Measurements from ENCODE around the gene PPP2R2C. TPM values are rescaled to one million over a fixed set of nuclear protein-coding genes. Genes with fewer than 3 reads are reported as not detected.
A peak's percentile ranks its signal among the peaks of the same experiment; 100 is the strongest.

PPP2R2C gene
- total and polyA plus RNA-seq, 5 experiments from 2014 or later: not detected

DNA sequence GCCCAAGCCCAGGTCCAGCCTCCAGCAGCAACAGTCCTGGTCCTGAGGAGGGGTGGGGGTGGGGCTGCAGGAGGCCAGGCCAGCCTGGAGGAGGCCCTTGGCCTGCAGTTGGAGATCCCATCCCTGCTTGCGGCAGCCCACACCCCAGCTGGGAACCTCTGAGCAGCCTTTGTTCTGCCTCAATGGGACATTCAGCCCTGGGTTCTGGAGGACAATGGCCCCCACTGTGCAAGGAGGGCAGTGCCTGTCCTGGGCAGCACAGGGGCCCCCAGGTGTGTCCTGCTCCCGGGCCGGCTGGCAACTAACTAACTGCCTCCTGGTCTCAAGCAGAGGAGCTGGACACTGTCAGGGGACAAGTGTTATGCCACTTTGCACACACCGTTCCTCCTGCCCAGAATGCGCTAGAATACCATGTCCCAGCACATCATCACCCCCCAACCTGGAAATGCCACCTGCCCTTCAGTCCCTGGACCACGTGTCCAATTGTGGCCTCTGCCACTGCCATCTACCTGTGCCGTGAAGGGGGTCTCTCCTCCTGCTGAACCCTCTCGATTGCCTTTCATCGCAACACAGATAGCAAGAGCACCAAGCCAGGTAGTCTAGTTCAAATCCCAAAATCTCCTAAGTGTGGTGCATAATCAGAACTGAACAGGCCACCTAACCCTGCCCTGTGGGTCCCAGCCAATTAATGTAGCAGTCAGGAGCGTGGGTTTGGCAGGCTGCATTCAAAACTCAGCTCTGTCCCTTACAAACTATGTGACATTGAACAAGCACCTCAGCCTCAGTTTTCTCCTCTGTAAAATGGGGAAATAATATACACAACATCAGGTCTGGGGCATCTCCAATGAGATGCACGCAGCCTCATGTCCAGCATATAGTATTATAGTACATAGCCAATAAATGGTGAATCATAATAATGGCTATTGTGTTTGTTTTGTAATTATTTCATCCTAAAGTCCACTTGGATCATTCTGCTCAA, 8.8 kb downstream of the PPP2R2C start:
- Mint-ChIP-seq H3K36me3 (peaks cover 0 to 7% (median 0%) of the 10 kb centered on the region in 3 donors), H3K27ac (no peak overlapping the region), H3K4me3 (no peak overlapping the region), H3K27me3 (peaks cover 20 to 80% (median 50%) of the 10 kb centered on the region in 5 donors), H3K4me1 (peaks cover 0 to 1% (median 0%) of the 10 kb centered on the region in 4 donors), H3K9me3 (peaks cover 0 to 15% (median 7%) of the 10 kb centered on the region in 9 donors)
- no peak for ATAC-seq
- POLR2A ChIA-PET: no interaction called here
- DNase-seq: peak in 2 of 10 donors; percentile 14 to 47

GRCh38 chr4:6461301-6462165, 10.9 kb downstream of the PPP2R2C start:
- POLR2A ChIA-PET: no interaction called here
- DNase-seq (peak in 2 of 10 donors; percentile 14 to 23), ATAC-seq (no peak)
- Mint-ChIP-seq H3K36me3 (peaks cover 0 to 8% (median 0%) of the 10 kb centered on the region in 3 donors), H3K4me1 (peaks cover 0 to 1% (median 0%) of the 10 kb centered on the region in 4 donors), H3K27ac (no peak overlapping the region), H3K4me3 (no peak overlapping the region), H3K9me3 (peaks cover 0 to 25% (median 11%) of the 10 kb centered on the region in 9 donors), H3K27me3 (peaks cover 19 to 69% (median 39%) of the 10 kb centered on the region in 5 donors)

DNA sequence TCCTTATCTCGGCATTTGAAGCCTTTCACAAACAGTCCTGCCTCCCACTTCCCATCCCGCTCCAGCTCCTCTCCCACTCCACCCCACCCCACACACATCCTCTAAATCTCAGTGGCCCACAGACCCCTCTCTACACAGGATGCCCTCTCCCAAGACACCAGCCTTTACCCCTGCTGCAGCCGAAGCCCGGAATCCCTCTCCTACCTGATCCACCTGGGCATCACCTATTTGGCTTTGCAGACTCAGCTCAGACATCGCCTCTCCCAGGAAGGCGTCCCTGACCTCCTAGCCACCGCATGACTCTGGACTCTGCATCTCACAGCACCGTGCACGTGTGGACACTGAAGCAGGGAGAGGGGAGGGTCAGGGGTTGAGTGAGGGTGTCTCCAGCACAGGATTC, 11.5 kb downstream of the PPP2R2C start:
- H3K4me3 Mint-ChIP-seq: no peak overlapping the region
- no peak for DNase-seq
- H3K9me3 Mint-ChIP-seq: peaks cover 0 to 25% (median 11%) of the 10 kb centered on the region in 9 donors
- POLR2A ChIA-PET: no interaction called here
- no peak overlapping the region for H3K27ac Mint-ChIP-seq
- H3K27me3 Mint-ChIP-seq: peaks cover 16 to 69% (median 42%) of the 10 kb centered on the region in 5 donors
- no peak for ATAC-seq
- H3K4me1 Mint-ChIP-seq: peaks cover 0 to 1% (median 0%) of the 10 kb centered on the region in 4 donors
- H3K36me3 Mint-ChIP-seq: peaks cover 0 to 8% (median 0%) of the 10 kb centered on the region in 3 donors

DNA sequence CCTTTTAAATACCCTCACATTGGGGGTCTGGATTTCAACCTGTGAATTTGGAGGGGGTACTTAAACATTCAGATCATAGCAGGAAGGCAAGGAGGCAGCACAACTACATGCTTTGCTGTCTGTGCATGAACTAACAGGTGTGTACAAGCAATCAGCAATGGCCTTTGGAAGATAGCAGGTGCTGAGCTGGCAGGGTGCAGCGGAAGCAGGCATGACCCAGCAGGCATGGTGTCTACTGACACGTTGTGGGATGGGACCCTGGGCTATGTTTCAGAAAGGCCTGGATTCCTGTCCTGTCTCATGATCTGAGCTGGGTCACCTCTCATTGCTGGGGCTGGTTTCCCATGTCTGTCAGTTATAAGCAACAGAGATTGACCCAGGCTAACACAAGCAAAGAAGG, 13.9 kb downstream of the PPP2R2C start:
- DNase-seq (no peak), ATAC-seq (no peak)
- H3K27ac Mint-ChIP-seq: no peak overlapping the region
- POLR2A ChIA-PET: no interaction called here
- peaks cover 0 to 25% (median 11%) of the 10 kb centered on the region in 9 donors for H3K9me3 Mint-ChIP-seq
- H3K36me3 Mint-ChIP-seq: peaks cover 0 to 8% (median 0%) of the 10 kb centered on the region in 3 donors
- peaks cover 15 to 75% (median 44%) of the 10 kb centered on the region in 5 donors for H3K27me3 Mint-ChIP-seq
- no peak overlapping the region for H3K4me3 Mint-ChIP-seq
- peaks cover 0 to 1% (median 0%) of the 10 kb centered on the region in 4 donors for H3K4me1 Mint-ChIP-seq

GRCh38 chr4:6456450-6456849, 16.0 kb downstream of the PPP2R2C start:
- ATAC-seq (no peak), DNase-seq (peak in 1 of 10 donors; percentile 28)
- H3K27me3 Mint-ChIP-seq: peaks cover 13 to 64% (median 34%) of the 10 kb centered on the region in 5 donors
- peaks cover 0 to 25% (median 10%) of the 10 kb centered on the region in 9 donors for H3K9me3 Mint-ChIP-seq
- POLR2A ChIA-PET: no interaction called here
- no peaks in the 10 kb centered on the region for H3K4me1 Mint-ChIP-seq
- H3K27ac Mint-ChIP-seq: no peak overlapping the region
- no peak overlapping the region for H3K4me3 Mint-ChIP-seq
- peaks cover 0 to 8% (median 0%) of the 10 kb centered on the region in 3 donors for H3K36me3 Mint-ChIP-seq

DNA sequence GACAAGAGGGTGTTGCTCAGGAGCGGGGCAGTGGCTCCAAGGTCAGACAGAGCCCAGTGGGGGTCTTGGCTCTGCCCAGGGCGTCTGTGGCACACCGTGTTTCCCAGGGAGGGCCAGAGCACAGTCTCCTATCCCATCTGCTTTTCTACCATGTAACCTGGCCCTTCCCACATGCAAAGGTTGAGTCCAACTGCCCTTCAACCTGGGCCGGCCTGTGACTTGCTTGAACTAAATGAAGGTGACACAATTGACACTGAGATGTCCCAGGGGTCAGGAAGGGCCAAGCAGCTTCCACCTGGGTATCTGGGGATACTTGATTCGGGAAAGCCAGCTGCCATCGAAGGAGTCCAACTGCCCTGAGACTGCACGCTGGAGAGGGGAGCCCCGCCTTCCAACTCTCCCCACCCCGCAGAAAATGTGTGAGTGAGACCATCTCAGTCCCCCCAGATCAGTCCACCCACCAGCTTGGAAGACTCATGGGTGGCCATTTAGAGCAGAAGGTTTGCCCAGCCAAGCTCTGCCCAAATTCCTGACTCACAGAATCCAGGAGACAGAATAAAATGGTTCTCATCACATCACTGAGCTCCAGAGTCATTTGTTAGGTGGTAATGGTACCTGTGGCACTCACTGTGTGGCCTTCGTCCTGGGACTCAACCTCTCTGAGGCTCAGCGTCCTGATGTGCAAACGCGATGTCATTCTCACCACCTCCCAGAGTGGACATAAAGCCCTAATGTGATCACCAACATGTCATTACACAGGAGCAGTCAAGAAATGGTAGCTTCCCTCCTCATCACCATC, 18.1 kb downstream of the PPP2R2C start:
- peak in 1 of 10 donors; percentile 27 for DNase-seq
- H3K36me3 Mint-ChIP-seq: peaks cover 0 to 8% (median 0%) of the 10 kb centered on the region in 3 donors
- peaks cover 8 to 61% (median 28%) of the 10 kb centered on the region in 5 donors for H3K27me3 Mint-ChIP-seq
- no peaks in the 10 kb centered on the region for H3K4me1 Mint-ChIP-seq
- peaks cover 0 to 16% (median 7%) of the 10 kb centered on the region in 9 donors for H3K9me3 Mint-ChIP-seq
- POLR2A ChIA-PET: no interaction called here
- no peak overlapping the region for H3K4me3 Mint-ChIP-seq
- no peak overlapping the region for H3K27ac Mint-ChIP-seq
- no peak for ATAC-seq

DNA sequence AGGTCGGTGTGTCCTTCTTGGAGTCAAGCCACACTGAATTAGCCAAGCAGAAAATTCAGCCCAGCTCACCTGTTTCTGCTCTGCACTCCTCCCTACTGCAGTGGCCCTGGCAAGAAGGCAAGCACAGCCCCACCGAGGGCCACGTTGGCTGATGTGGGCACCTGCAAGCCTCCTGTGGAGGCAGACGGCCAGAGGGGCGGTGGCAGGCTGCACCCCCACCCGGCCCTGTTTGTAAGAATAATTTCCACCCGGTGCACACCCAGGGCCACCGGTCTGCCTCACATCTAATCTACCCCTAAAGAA, 18.8 kb downstream of the PPP2R2C start:
- no peaks in the 10 kb centered on the region for H3K4me1 Mint-ChIP-seq
- H3K27ac Mint-ChIP-seq: no peak overlapping the region
- no peak for ATAC-seq
- peaks cover 0 to 2% (median 0%) of the 10 kb centered on the region in 3 donors for H3K36me3 Mint-ChIP-seq
- H3K4me3 Mint-ChIP-seq: no peak overlapping the region
- H3K9me3 Mint-ChIP-seq: peaks cover 0 to 11% (median 3%) of the 10 kb centered on the region in 9 donors
- POLR2A ChIA-PET: no interaction called here
- H3K27me3 Mint-ChIP-seq: peaks cover 8 to 54% (median 28%) of the 10 kb centered on the region in 5 donors
- DNase-seq: peak in 1 of 10 donors; percentile 4

DNA sequence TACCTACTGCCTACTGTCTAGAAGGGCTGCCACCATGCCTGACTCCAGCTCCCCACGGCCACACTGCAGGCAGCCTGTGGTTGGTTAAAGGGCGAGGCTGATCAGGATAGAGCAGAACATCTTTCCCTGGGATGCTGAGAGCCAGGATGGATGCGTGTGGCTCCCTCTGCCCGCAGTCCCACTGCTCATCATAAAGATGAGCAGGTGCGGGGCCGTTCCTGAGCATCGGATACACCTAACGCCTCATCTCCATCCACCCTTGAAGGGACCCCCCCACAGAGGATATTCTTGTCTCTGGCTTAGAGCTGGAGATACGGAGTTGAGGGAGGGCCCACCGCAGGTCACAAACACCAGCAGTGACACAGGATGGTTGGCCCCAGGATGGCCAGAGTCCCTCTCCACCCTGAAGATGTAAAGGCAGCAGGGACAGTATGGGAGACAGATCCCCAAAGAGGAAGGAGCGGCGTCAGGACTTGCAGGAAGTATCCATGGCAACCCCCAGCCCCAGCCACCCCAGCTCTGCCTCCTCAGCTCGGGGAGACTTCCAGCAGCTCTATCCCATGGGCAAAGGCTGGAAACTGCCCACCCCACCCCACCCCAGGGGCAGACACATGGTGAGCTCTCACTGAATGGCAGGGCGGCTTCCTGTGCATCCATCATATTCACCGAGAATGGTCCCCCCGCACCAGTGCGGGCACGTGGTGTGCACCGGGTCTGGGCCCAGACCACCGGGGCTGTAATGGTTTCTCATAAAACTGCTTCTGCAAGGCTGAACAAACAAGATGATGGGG, 19.3 kb downstream of the PPP2R2C start:
- no peaks in the 10 kb centered on the region for H3K4me1 Mint-ChIP-seq
- H3K4me3 Mint-ChIP-seq: no peak overlapping the region
- DNase-seq: peak in 1 of 10 donors; percentile 27
- POLR2A ChIA-PET: no interaction called here
- no peak for ATAC-seq
- H3K27me3 Mint-ChIP-seq: peaks cover 8 to 49% (median 27%) of the 10 kb centered on the region in 5 donors
- H3K27ac Mint-ChIP-seq: no peak overlapping the region
- no peaks in the 10 kb centered on the region for H3K36me3 Mint-ChIP-seq
- H3K9me3 Mint-ChIP-seq: peaks cover 0 to 5% (median 0%) of the 10 kb centered on the region in 9 donors

DNA sequence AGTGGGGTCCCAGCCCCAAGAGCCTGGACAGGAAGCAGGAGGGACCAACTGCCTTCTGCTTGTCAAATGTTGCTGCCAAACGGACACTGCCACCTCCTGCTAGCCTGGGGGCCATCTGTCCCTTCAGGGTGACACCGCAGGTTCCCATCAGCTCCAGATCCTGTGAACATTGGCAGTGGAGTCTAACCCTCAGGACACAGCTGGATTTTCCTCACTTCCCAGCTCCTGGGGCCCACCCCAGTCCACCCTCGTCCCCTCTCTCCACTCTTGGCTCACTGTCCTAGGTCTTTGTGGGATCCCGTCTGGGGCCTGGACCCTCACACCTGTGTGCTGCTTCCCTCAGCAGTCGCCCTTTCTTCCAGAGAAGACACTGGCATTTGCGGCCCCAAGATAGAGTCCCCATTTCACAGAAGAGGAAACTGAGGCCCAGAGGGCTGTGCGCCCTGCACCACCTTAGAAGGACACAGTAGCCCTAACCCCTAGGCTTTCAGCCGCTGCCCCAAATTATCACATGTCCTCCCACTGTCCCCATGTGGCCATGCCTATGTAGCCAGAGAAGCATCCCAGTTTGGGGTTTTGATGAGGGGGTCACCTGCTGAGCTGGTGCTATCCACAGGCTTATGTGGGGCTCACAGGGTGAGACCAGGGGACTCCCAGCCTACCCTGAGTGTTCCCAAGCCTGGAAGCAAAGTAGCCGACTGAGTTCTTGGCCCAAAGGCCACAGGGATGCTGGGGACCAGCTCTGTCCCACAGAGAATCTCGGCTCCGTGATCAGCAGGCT, 20.1 kb downstream of the PPP2R2C start:
- H3K27ac Mint-ChIP-seq: no peak overlapping the region
- no peaks in the 10 kb centered on the region for H3K36me3 Mint-ChIP-seq
- no peak overlapping the region for H3K4me3 Mint-ChIP-seq
- no peaks in the 10 kb centered on the region for H3K4me1 Mint-ChIP-seq
- DNase-seq (peak in 1 of 10 donors; percentile 10), ATAC-seq (no peak)
- POLR2A ChIA-PET: no interaction called here
- H3K9me3 Mint-ChIP-seq: no peaks in the 10 kb centered on the region
- peaks cover 4 to 44% (median 30%) of the 10 kb centered on the region in 5 donors for H3K27me3 Mint-ChIP-seq

DNA sequence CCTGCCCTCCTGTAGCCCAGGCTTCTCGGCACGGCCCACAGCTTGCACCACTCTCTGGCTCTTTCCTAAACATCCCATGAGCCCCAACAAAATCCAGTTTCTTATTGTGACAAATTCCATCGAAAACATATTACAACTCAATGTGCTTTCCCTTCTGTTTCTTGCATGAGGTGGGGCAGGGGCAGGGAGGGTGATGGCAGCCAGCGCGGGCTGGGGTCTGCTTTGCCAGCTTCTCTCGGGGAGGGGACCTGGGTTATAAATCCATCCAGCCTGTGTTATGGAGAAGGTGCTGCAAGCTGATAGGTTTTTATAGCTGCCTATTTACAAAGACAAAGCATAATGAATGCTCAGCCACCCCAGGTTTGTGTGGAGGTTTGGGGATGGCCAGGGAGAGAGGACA, 21.1 kb downstream of the PPP2R2C start:
- POLR2A ChIA-PET: no interaction called here
- Mint-ChIP-seq H3K4me3 (no peak overlapping the region), H3K27me3 (peaks cover 4 to 43% (median 28%) of the 10 kb centered on the region in 5 donors), H3K27ac (no peak overlapping the region), H3K4me1 (no peaks in the 10 kb centered on the region), H3K36me3 (no peaks in the 10 kb centered on the region), H3K9me3 (no peaks in the 10 kb centered on the region)
- ATAC-seq: no peak
- peak in 1 of 10 donors; percentile 4 for DNase-seq

- ATAC-seq: no peak
- no peak overlapping the region for H3K4me3 Mint-ChIP-seq
- H3K27ac Mint-ChIP-seq: no peak overlapping the region
- peaks cover 4 to 40% (median 28%) of the 10 kb centered on the region in 5 donors for H3K27me3 Mint-ChIP-seq
- POLR2A ChIA-PET: no interaction called here
- peak in 1 of 10 donors; percentile 26 for DNase-seq
- no peaks in the 10 kb centered on the region for H3K36me3 Mint-ChIP-seq
- H3K4me1 Mint-ChIP-seq: no peaks in the 10 kb centered on the region
- no peaks in the 10 kb centered on the region for H3K9me3 Mint-ChIP-seq
Measured at GRCh38 chr4:6450709-6451108, 21.7 kb downstream of the PPP2R2C start.

Data from naive thymus-derived CD8-positive, alpha-beta T cell (primary cell).